PFSK-1 (cell line): ENCODE results near the gene TBXA2R.

Source experiments
- FOXP2 ChIP-seq: optimal IDR thresholded peaks from 2 replicates; pipeline ENCODE3; 2011; ENCODE audit warnings: borderline replicate concordance, control low read depth, inconsistent platforms; ENCODE audit not compliant: insufficient read depth; ENCODE audit errors: extremely low read length, extremely low read depth
- REST ChIP-seq, 2 experiments: IDR thresholded peaks; 2 replicates each; pipeline versions ENCODE4 v1.6.1 to v1.8.0; 2011 to 2012; ENCODE audit warnings: low read depth in 2 of 2, low read length in 2 of 2, control low read depth in 1 of 2, inconsistent platforms in 1 of 2, mild to moderate bottlenecking in 1 of 2, moderate library complexity in 1 of 2; ENCODE audit not compliant: insufficient read depth in 1 of 2

TBXA2R gene

GRCh38 chr19:3544742-3545668 lies 61.7 kb downstream of the TBXA2R start:
- TF ChIP-seq REST (IDR thresholded peaks at IDR 0.05; ENCODE audit: insufficient read depth in 1 of 2, low read depth in 2 of 2, low read length in 2 of 2) (no peak), FOXP2 (no peak)
